AG04449 (cell line): ENCODE measurements around the gene OSBP2.

ENCODE experiments used
- CTCF ChIA-PET: fragments of 350-600 bp; formaldehyde crosslinking; extraction: SDS; loops from one replicate; lab custom pipeline; 2021; ENCODE audit warnings: antibody characterized with exemption; lab: Yijun Ruan, JAX
- POLR2A ChIA-PET: fragments of 400-600, 350-600 bp; formaldehyde crosslinking; extraction: SDS; loops from one replicate; lab custom pipeline; 2020; ENCODE audit warnings: antibody characterized with exemption, inconsistent platforms; lab: Yijun Ruan, JAX
- DNase-seq: peaks from one replicate; pipeline ENCODE4 v3.0.0-alpha.2; 2010; ENCODE audit warnings: low read depth, low spot score
- H3K4me3 ChIP-seq: 2 replicates; pipeline ENCODE4 v1.5.1; 2011; ENCODE audit warnings: low read depth, mild to moderate bottlenecking, control low read depth, low read length
- TF ChIP-seq, protein P1 (sequence below): IDR thresholded peaks from one replicate; pipeline ENCODE4 v1.5.1; 2011; ENCODE audit warnings: mild to moderate bottlenecking, moderate library complexity, low read length, control low read depth, inconsistent platforms; ENCODE audit not compliant: insufficient read depth; ENCODE audit errors: missing control alignments

Gene OSBP2

DNA sequence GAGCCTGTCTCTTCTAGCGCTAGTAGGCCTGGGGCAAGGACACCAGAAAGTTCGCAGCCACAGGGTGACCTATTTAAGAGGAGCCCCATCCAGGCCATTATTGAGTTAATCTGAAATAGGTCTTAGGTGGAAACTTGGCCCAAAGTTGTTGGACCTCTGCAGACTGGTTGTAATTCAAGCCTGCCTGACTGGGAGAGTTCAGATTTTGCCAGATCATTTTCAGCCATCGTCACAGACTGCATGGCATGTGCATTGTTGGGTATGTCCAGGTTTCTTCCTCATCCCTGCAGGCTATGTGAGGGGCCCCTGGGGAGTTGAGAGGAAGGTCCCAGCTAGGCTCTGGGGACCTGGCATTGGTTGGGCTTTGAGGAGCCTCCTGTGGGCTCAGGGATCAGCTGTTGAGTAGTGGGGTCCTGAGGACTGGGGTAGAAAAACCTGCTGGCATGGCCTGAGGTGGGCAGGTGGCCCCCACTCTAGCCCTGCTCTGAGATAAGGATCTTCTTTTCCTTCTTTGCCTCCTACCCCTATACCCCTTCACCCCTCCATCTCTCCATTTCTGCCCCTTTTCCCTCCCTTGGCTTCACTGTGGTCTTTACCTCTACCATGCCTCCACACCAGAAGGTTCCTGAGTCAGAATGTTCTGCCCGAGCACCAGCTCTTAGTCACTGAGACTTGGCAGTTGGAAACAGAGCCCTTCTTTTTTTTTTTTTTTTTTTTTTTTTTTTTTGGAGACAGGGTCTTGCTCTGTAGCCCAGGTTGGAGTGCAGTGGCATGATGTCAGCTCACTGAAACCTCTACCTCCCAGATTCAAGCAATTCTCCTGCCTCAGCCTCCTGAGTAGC, 161.2 kb downstream of the OSBP2 start:
- ChIA-PET POLR2A (no interaction called here), CTCF (interaction anchor here (1.8 kb wide), 1 partner anchor 35 kb away, joined by 12 read pairs; no protein-coding TSS in a partner anchor)
- TF ChIP-seq, protein P1, sequence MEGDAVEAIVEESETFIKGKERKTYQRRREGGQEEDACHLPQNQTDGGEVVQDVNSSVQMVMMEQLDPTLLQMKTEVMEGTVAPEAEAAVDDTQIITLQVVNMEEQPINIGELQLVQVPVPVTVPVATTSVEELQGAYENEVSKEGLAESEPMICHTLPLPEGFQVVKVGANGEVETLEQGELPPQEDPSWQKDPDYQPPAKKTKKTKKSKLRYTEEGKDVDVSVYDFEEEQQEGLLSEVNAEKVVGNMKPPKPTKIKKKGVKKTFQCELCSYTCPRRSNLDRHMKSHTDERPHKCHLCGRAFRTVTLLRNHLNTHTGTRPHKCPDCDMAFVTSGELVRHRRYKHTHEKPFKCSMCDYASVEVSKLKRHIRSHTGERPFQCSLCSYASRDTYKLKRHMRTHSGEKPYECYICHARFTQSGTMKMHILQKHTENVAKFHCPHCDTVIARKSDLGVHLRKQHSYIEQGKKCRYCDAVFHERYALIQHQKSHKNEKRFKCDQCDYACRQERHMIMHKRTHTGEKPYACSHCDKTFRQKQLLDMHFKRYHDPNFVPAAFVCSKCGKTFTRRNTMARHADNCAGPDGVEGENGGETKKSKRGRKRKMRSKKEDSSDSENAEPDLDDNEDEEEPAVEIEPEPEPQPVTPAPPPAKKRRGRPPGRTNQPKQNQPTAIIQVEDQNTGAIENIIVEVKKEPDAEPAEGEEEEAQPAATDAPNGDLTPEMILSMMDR = no peak
- H3K4me3 ChIP-seq = no peak overlapping the region
- no peak for DNase-seq

DNA sequence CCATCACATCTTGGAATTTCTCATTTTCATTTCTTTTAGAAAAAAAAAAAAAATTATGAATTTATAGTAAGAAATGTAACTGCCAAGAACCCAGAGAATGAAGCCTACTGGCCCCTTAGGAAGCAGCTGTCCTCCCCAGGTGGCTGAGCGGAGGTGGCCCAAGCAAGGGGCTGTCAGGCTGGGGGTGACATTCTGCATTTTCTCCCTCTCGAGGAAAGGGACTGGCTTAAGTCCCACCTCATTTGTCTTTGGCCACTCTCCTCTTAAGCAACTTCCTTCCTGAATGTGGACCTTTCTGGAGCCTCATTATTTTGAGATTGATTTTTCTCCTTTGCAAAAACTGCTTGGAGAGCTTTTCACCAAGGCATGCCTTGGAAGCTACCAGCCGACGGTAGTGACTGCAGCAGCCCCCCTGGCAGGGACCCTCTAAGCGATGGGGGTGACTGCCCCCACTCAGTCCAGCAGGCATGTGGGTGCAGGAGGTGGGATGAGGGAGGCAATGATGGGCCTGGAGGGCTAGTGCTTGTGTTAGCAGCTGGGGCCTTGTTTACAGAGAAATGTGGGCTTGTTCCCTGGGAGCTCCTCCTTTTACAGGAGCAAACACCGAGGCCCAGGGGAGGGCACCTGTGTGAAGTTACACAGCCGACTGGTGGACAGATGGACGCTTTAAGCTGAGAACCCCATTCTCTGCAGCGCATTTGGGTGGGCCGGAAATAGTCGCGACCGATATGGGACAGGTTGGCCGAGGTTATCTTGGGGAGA, 162.2 kb downstream of the OSBP2 start:
- no peak for DNase-seq
- ChIA-PET POLR2A (no interaction called here), CTCF (interaction anchor here (0.6 to 1.8 kb wide), 2 partner anchors 34 to 123 kb away, joined by 3 to 12 read pairs; no protein-coding TSS in a partner anchor)
- TF ChIP-seq, protein P1 = no peak
- H3K4me3 ChIP-seq = no peak overlapping the region

DNA sequence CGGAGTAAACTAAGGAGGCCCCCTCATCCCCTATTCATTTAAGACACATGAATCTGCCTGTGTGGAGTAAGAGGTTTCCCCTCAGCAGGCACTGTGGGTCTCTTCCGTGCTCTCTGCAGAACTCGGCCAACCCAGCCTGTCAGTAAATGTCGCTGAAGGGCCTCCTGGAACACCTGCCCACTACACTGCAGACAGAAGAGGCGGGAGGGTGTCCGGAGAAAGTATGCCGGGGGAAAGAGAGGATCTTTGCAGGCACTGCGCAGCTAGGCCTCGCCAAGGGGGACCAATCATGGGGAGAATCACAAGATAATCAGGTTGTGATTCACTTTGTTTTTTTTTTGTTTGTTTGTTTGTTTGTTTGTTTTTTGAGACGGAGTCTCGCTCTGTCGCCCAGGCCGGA, 163.1 kb downstream of the OSBP2 start:
- H3K4me3 ChIP-seq = no peak overlapping the region
- POLR2A ChIA-PET = no interaction called here
- TF ChIP-seq, protein P1 = no peak
- no peak for DNase-seq
- CTCF ChIA-PET = interaction anchor here (1.8 kb wide), 1 partner anchor 33 kb away, joined by 12 read pairs; no protein-coding TSS in a partner anchor

DNA sequence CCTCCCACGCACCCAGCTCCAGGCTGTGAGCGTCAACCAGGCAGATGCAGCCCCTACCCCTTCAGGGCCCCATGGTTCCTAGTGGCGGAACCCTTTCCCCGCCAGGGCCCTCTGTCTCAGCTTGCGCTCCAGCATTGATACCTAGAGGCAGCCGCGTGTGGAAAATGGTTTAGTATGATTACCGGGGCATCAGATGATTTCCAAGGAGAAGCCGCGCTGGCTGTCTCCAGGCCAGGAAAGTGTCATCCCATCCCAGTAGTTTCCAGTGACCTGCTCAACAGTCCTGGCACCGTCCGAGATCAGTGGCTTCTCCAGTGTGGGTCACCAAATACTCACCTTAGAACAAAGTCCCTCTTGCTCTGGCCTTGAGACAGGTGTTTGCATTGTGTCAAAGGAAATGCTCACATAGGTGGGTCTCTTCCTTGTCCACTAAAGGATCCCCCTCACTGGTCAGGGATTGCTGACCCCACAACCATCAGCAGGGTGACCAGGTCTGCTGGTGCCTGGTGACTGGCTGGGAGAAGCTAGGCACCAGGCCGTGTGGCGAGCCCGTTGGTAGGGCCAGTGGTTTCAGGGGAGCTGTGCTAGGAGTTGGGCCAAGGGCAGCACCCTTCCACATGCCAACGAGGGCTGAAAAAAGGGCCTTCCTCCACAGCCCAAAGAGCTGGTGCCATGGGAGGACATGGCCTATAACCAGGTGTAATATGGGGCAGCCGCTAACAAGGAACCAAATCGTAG, 164.5 kb downstream of the OSBP2 start:
- ChIA-PET CTCF (no interaction called here), POLR2A (no interaction called here)
- H3K4me3 ChIP-seq = no peak overlapping the region
- TF ChIP-seq, protein P1 = no peak
- no peak for DNase-seq

DNA sequence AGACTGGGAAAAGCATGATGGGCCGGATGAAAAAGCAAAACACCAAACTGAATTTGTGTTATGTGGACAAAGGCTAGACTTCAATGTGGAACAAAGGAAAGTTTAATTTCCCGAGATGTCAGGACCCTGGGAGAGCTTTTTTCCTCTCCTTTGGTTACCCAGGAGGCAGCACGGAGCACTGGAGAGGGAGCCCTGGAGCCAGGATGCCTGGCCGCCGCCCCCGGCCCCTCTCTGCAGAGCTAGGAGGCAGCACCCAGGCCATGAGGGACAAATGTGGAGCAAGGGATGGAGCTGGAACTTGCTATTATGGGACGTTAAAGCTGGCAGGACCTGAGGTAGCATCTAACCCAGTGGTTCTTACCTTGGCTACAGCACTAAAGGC, 165.0 kb downstream of the OSBP2 start:
- H3K4me3 ChIP-seq = no peak overlapping the region
- POLR2A ChIA-PET = no interaction called here
- no peak for DNase-seq
- TF ChIP-seq, protein P1 = no peak
- CTCF ChIA-PET = no interaction called here
